Adipose tissue (tissue), 3 donors: ENCODE results near the gene ASB10. TPM values are rescaled to one million over a fixed set of nuclear protein-coding genes. Genes with fewer than 3 reads are reported as not detected.

ENCODE experiments used
- H3K27ac ChIP-seq: one replicate; pipeline ENCODE4 v1.5.1; 2013; ENCODE audit warnings: low read depth, low read length
- WGBS, 3 donors: extraction: QIAGEN DNeasy Blood & Tissue Kit; methylation state at CpG; one replicate each; pipeline ENCODE4 v1.1.7; 2013; 5-methylcytosine and 5-hydroxymethylcytosine counted together
- polyA plus RNA-seq, 3 donors: library from polyadenylated mRNA; stranded (reverse); fragments of 200-250 nt; gene quantifications; one replicate each; pipeline ENCODE4 v1.2.3, GENCODE V29; 2013
- donor health status: healthy with polysubstance abuse.
- donor health status: Bipolar disorder and iron deficiency.
- donor health status: healthy.

The ASB10 gene
- polyA plus RNA-seq, 3 donors = not detected

DNA sequence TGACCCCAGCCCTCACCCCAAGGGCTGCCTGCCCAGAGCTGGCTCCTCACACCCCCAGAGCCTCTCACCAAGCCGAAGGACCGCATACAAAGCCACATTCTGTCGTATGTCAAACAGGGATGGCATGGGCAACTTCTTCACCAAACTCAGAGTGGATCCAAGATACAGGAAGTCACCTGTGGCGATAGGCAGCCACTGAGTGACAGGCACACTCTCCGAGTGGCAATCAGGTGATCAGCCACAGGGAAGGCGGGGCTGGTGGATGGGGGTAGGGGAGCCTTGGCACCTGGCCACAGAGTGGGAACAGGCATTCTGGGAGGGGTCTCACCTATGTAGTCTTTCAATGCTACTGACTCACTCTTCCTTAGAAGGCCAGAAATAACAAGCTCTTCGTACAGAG is 7.1 kb upstream of the ASB10 start:
- H3K27ac ChIP-seq = no peak overlapping the region

GRCh38 chr7:151193203-151193978 is 6.3 kb upstream of the ASB10 start:
- no peak overlapping the region for H3K27ac ChIP-seq
- WGBS, 3 donors = 92 to 93% (median 93%) methylated on average over 14 of the region's 14 CpGs

More for the DNA sequence above, 7.1 kb upstream of the ASB10 start:
- 70 to 75% (median 74%) methylated on average over 7 of the region's 7 CpGs for WGBS, 3 donors

GRCh38 chr7:151192002-151192539 is 5.0 kb upstream of the ASB10 start:
- no peak overlapping the region for H3K27ac ChIP-seq
- 93 to 96% (median 95%) methylated on average over 23 of the region's 23 CpGs for WGBS, 3 donors

DNA sequence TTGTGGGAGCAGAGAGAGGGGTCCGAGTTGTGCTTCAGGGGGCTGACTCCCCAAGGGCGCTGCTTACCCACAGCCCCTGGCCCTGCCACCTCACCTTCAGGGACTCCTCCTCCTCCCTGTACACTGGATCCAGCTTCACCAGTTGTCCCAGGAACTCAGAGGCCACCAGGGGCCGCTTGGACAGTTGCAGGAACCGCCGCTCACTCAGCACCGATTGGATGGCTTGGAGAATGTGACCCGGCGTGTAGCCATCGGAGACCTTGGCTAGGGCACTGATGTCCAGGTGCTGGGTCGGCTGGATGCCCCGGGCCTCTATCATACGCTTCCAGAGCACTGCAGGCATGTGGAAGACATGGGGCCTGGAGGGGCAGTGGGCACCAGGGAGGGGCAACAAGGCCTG is 4.5 kb upstream of the ASB10 start:
- no peak overlapping the region for H3K27ac ChIP-seq
- 78 to 83% (median 81%) methylated on average over 12 of the region's 12 CpGs for WGBS, 3 donors

GRCh38 chr7:151189038-151189437 is 2.0 kb upstream of the ASB10 start:
- 50 to 86% (median 81%) methylated on average over 4 of the region's 4 CpGs for WGBS, 3 donors
- no peak overlapping the region for H3K27ac ChIP-seq

DNA sequence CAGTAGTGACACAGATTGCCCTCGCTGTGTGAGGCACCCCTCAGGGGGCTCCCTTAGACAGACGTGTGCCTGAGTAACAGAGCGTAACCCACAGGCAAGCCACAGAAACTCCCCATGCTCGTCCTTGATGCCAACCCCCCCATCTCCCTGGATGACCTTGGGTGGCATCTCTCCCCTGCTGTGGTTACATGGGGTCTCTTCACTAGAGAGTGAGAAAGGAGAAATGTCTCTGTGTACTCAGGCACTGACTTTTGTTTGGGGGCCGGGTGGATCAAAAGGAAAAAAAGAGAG is 1.1 kb upstream of the ASB10 start:
- 56 to 69% (median 61%) methylated on average over 5 of the region's 5 CpGs for WGBS, 3 donors
- H3K27ac ChIP-seq = no peak overlapping the region

DNA sequence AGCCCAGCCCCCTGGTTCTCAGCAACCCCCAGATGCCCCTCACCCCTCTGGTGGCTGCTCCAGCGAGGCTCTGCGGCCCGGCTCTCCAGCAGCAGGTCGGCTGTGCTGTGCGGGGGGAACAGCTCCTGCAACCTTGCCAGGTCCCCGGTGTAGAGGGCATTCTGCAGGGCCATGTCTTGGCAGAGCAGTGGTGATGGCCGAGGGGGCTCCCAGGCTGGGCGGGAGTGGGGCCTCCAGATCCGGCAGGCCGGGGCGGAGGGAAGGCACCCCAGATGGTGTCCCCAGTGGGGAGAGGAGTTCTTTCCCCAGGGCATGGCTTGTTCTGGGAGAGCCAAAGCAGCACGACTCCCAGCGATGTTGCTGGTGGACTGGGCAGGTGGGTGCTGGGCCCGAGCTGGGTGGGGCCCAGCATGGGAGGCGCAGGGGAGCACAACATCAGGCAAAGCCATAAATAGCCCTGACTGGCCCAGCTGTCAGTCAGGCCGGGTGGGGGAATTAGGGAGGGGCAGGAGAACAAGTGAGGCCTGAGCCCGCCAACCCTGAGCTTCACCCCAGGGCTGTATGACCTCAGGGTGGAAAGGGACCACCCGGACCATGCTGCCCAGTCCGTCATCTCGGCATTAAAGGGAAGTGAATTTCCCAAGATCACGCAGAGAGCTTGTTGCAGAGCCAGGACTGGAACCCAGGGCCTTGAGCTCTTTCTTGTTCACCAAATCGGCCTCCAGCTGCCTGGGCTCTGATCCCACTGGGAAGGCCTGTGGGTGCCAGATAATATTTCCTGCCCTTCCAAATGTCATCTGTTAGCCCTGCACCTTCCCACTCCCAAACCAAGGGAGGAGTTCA is 580 bp upstream of the ASB10 start:
- H3K27ac ChIP-seq = no peak overlapping the region
- 85 to 89% (median 86%) methylated on average over 22 of the region's 22 CpGs for WGBS, 3 donors

GRCh38 chr7:151185762-151186639 is 1.0 kb downstream of the ASB10 start:
- WGBS, 3 donors = 69 to 81% (median 80%) methylated on average over 16 of the region's 16 CpGs
- H3K27ac ChIP-seq = no peak overlapping the region

GRCh38 chr7:151181011-151181431 is 6.0 kb downstream of the ASB10 start:
- 79 to 90% (median 87%) methylated on average over 22 of the region's 22 CpGs for WGBS, 3 donors
- H3K27ac ChIP-seq = no peak overlapping the region

DNA sequence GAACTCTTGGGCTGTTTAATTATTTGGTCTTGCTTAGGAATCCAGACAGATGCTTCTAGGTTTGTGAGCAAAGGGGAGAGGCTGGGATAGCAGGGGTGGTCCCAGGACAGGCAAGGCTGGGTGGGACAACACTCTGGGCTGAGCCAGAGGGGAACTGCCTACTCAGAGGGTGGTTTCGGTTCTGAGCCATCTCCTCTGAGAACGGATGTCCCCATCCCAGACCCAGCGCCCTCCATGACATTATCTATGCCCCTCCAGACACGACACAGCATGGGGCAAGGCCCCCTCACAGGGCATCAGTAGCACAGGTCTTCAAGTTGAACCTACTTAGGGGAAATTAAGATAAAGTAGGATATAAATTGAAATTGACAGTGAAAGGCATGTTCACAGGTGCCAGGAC is 7.1 kb downstream of the ASB10 start:
- H3K27ac ChIP-seq = no peak overlapping the region
- 67 to 74% (median 72%) methylated on average over 4 of the region's 4 CpGs for WGBS, 3 donors

- H3K27ac ChIP-seq = no peak overlapping the region
- 78 to 82% (median 78%) methylated on average over 8 of the region's 8 CpGs for WGBS, 3 donors
These were observed 7.7 kb downstream of the ASB10 start for GRCh38 chr7:151179287-151179860.

DNA sequence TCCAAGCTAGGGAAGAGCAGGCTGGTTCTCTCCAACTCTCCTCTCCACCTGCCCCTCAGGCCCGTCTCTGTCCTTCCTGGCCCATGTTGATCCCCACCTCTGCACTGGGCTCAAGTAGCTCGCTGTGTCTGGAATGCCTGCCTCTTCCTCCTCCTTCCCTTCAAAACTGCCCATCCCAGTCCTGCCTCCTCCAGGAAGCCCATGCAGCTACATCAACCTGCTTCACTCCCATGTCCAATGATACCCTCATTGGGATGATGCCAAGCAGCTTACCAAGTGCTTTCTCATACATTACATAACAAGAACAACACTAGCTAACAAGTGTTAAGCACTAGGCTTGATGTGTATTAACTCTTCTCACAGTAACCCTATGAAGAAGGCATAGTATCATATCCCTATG is 8.2 kb downstream of the ASB10 start:
- WGBS, 3 donors = 68 to 72% (median 71%) methylated on average over 2 of the region's 2 CpGs
- H3K27ac ChIP-seq = no peak overlapping the region

DNA sequence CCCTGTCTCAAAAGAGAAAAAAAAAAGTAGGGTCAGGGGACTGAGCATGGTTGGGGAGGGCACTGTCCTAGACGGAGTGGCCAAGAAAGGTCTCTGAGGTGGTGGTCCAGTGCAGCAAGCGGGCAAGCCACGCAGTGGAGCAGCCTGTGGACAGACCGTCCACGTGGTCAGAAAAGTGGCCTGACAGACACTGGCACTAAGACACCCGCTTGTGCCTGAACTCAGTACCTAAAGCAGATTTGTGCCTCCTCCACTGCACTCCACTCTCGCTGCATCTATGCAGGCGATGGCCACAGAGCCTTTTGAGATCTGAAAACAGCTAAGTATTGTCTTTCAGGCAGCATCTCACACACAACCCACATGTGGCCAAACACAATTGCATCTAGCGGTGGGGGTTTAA is 8.8 kb downstream of the ASB10 start:
- no peak overlapping the region for H3K27ac ChIP-seq
- 90 to 92% (median 90%) methylated on average over 9 of the region's 9 CpGs for WGBS, 3 donors

DNA sequence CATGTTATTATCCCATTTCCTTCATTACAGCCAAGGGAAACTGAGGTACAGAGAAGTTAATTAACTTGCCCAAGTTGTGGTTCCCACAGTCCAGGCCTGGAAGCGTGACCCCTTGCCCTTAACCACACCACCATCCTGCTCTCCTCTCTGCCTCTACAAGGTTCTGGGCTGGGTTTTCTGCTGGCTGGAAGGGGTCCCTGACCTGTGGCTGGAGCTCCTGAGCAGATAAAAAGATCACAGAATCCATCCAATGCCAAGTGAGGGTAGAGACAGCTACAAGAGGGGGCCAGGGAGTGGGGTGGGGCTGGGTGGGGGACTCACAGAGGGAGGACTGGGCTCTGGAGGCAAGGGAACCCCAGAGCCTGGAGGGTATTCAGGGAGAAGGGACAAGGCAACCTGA is 9.7 kb downstream of the ASB10 start:
- 76 to 97% (median 96%) methylated on average over 1 of the region's 1 CpG for WGBS, 3 donors
- H3K27ac ChIP-seq = no peak overlapping the region

GRCh38 chr7:151176401-151176800 is 10.6 kb downstream of the ASB10 start:
- 84 to 92% (median 90%) methylated on average over 9 of the region's 9 CpGs for WGBS, 3 donors
- H3K27ac ChIP-seq = no peak overlapping the region

- H3K27ac ChIP-seq = no peak overlapping the region
- 53 to 81% (median 75%) methylated on average over 23 of the region's 23 CpGs for WGBS, 3 donors
These were observed 11.2 kb downstream of the ASB10 start for GRCh38 chr7:151175793-151176311.

DNA sequence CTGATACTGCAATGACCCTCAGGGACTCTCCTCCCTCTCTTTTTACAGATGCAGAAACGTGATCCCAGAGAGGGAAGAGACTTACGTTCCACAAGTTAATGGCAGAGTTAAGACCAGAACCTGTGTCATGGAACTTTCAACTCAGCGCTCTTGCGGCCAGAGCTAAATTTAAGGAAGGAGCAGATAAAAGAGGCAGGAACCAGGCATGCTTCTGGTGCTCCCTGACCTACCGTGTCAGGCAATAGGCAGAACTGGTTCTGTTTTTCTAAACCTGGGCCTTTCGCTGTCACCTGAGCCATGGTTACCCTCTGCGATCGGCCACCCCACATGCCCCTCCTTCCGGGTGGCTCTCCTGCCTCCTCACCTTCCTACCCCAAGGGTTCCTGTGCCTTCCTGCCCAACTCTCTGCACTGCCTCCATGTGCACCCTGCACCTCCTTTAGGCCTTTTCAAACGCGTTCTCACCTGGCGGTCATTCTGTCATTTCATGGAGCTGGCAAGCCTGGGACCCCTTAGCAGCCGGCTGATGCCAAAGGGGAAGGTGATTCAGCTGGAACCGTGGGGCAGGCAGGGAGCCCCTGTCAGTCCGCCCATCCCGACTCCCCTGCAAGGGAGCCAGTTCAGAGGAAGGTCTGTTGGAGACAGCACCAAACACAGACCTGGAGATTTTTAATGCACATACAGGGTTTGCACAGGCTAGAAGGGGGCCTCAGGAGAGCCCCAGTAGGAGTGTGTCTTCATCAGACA is 11.8 kb downstream of the ASB10 start:
- WGBS, 3 donors = 75% methylated on average over 16 of the region's 16 CpGs
- no peak overlapping the region for H3K27ac ChIP-seq
